AG10803 (cell line): Measurements from ENCODE around the gene ADAM8.

ENCODE experiments used
- DNase-seq: peaks from one replicate; pipeline ENCODE4 v3.0.0; 2010; ENCODE audit warnings: low read depth
- H3K4me3 ChIP-seq: 2 replicates; pipeline ENCODE4 v1.5.1; 2011; ENCODE audit warnings: mild to moderate bottlenecking, low read length, control low read depth
- CTCF ChIP-seq: conservative IDR thresholded peaks from 2 replicates; pipeline ENCODE4 v1.5.1; 2011; ENCODE audit warnings: mild to moderate bottlenecking, low read length, control low read depth, inconsistent platforms

Gene ADAM8

GRCh38 chr10:133277993-133278576, 1.4 kb upstream of the ADAM8 start:
- TF ChIP-seq CTCF, result no peak
- DNase-seq, result no peak
- no peak overlapping the region for H3K4me3 ChIP-seq

- TF ChIP-seq CTCF, result no peak
- no peak for DNase-seq
- no peak overlapping the region for H3K4me3 ChIP-seq
These were observed 767 bp upstream of the ADAM8 start for GRCh38 chr10:133277277-133277992.

GRCh38 chr10:133276100-133276434, 601 bp downstream of the ADAM8 start:
- H3K4me3 ChIP-seq, result no peak overlapping the region
- no peak for TF ChIP-seq CTCF
- DNase-seq, result no peak

- no peak for DNase-seq
- no peak overlapping the region for H3K4me3 ChIP-seq
- TF ChIP-seq CTCF, result no peak
These were observed 980 bp downstream of the ADAM8 start for GRCh38 chr10:133275684-133276092.

GRCh38 chr10:133274751-133275683, 1.7 kb downstream of the ADAM8 start:
- no peak for DNase-seq

GRCh38 chr10:133273534-133274143, 3.0 kb downstream of the ADAM8 start:
- H3K4me3 ChIP-seq, result no peak overlapping the region
- TF ChIP-seq CTCF, result no peak
- no peak for DNase-seq

More at GRCh38 chr10:133274751-133275683, 1.7 kb downstream of the ADAM8 start:
- no peak for TF ChIP-seq CTCF
- no peak overlapping the region for H3K4me3 ChIP-seq
